NCI-H69 (cell line): ENCODE results near the gene SLC22A15.
"Not testable (repeated sequence)": the region's sequence is repeated elsewhere in the genome, so short reads cannot be mapped to it uniquely, and the experiment has no call there.

Experiments
- DNase-seq: peaks from one replicate; lab custom pipeline; 2025; lab: John Stamatoyannopoulos, UW

The SLC22A15 gene

DNA sequence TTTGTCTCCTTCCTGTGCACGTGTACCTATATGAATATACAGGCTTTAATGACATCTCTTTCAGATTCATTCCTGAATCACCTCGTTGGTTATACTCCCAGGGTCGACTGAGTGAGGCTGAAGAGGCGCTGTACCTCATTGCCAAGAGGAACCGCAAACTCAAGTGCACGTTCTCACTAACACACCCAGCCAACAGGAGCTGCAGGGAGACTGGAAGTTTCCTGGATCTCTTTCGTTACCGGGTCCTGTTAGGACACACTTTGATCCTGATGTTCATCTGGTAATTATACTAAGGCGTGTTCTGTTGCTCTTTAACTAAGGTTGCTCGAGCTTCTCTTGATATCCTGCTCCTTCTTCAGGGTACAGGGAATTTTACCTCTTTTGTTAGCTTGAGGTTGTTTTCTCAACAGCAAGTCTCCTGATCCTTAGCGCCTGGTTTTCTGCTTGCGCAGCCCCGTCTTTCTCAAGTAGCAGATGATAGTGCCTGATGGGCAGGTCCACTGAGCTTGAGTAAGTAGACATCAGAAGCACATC is 55.1 kb downstream of the SLC22A15 start:
- no peak for DNase-seq

DNA sequence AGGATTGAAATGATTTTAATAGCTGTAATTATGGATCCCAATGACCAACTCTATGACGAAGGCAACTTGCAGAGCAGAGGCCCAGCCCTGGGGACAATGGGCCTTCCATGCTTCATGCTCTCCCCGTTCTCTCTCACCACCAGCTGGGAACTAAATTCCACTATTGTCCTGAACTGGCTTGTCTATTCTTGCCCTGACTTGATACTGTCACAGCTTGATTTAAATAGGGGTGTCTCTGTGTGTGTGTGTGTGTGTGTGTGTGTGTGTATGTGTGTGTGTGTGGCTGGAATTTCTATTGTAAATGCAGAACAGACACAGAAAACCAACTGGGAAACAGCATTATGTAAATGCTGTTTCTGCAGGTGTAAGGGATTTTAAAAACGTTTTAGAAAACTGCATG is 57.0 kb downstream of the SLC22A15 start:
- peak; percentile 95 for DNase-seq

DNA sequence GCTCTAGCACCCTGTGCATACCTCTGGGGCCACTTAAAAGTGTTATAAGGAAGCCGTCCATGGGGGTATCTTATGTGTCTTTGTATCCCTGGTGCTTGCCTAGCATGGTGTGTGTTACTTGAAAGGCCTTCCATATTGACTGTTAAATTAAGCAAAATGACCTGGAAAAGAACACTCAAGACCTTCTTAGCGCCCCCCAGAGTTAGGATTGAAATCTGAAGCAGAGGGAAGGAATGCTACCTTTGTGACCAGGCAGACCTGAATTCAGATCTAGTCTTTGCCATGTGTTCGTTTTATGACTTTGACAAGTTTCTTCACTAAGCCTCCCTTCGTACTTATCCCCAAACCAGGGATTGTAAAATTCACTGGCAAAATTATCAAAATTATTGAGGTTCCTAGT is 59.9 kb downstream of the SLC22A15 start:
- DNase-seq = peak; percentile 7

DNA sequence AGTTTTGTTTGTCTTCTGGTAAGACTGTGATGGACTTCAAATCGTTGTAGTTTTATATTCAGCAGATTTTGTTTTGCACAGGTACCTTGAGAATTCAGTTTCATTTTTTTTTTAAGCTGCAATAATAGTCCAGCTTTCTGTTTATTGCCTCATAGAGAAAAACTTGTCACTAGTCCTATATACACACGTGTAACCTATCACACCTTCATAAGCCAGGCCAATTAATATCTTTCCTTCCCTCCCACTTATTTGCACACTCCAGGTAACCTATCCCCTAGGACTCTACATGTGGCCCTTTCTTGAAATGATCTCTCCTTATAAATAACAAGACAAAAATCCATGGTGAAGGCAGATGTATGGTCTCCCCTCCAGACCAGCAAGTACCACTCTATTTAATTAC is 62.4 kb downstream of the SLC22A15 start:
- DNase-seq = peak; percentile 63

DNA sequence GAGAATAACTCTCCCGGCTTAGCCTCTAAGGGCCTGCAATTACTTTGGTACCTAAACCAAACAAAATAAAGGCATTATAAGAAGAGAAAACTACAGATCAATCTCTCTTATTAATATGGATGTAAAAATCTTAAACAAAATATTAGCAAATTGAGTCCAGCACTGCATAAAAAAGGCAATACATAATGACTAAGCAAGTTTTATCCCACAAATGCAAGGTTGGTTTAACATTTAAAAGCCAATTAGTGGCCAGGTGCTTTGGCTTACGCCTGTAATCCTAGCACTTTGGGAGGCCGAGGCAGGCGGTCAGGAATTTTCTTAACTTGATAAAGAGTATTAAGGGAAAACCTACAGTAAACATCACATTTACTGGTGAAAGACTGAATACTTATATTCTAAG is 67.8 kb downstream of the SLC22A15 start:
- DNase-seq = no peak

DNA sequence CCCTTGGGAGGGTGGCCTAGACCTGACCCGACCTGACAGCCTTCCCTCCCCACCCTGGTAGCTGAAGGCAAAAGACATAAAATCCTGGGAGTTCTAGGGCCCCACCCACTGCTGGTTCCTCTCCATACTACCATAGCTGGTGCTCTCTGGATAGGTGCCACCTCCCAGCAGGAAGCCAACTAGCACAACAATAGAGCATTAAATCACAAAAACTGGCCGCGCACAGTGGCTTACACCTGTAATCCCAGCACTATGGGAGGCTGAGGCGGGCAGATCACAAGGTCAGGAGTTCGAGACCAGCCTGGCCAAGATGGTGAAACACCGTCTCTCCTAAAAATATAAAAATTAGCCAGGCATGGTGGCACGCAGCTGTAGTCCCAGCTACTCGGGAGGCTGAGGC is 70.6 kb downstream of the SLC22A15 start:
- DNase-seq = peak; percentile 56

DNA sequence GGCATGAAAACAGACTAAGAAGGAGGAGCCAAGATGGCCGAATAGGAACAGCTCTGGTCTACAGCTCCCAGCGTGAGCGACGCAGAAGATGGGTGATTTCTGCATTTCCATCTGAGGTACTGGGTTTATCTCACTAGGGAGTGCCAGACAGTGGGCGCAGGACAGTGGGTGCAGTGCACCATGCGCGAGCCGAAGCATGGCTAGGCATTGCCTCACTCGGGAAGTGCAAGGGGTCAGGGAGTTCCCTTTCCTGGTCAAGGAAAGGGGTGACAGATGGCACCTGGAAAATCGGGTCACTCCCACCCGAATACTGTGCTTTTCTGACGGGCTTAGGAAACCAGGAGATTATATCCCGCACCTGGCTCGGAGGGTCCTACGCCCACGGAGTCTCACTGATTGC is 75.6 kb downstream of the SLC22A15 start:
- DNase-seq = not testable (repeated sequence)

DNA sequence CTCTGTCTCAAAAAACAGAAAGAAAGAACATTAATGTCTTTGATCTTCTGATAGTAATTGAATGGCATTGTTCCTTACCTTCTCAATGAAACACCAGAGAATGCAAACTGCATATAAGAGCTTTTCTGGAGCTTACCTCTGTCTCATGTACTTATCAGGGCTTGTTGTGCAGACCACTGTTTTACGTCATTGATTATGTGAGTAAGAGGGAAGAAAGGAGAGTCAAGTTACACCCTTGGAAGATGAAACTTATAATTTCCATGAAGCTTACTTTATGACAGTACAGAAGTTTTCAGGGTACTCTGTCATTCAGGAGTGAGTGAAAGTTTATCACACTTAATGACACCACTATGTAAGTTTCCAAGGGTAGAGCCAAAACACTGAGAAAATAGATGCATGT is 85.9 kb downstream of the SLC22A15 start:
- no peak for DNase-seq

DNA sequence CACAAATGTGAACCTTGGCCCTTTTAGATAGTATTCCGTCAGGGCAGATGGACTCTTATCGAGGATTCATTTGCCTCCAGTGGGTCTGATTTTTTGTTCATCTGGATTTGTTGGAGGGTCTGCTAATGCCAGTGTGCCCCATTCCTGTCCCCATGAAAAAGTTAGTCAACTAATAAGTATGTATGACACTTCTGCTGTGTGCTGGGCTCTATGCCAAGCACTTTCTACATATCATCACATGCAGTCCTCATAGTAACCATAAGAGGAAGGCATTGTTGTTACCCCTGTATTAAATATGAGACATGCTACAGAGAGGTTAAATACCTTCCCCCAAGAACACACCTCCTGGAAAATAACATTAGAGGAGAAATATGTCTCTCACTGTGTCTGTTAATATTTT is 88.3 kb downstream of the SLC22A15 start:
- no peak for DNase-seq

DNA sequence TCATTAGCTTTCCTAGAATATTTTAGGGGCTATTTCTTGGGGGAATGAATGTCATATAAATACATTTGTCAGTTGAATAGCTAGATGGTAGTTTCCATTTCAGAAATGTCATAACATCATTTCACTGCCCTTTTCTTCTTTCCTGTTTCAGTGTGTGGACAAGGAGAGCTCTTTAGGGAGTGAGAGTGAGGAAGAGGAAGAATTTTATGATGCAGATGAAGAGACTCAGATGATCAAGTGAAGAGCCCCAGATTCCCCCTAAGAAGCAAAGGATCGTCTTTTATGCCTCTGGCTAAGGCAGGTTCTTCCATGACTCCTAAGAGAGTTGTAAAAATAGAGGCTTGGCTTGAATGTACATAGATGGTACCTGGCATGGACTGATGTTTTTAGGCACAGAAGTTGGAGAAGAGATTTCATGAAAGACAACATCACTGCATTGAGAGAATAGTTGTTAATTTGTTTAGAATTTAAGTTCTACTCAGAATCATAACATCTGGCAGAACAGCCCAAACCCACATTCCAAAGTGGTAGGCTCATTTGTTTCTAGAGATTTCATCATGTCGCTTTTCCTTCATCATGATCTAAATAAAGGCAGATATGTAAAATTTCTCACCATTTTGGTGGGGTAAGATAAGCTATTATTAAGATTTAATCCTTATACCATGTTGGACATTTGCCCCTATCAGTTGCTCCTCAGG is 90.7 kb downstream of the SLC22A15 start:
- no peak for DNase-seq

DNA sequence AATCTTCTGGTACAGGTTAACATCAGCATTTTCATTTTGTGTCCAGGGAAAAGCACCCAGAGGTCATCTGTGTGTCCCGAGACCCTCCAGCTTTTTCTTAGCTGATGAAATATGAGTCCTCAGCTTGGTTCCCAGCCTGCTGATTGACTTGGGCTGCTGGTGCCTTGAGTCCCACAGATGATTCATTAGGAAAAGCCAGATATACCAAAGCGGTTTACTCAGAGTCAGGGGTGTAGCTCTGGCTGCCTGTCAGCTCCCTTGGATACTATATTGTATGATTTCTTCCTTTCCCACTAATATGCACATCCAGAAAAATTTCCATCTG is 91.2 kb downstream of the SLC22A15 start:
- no peak for DNase-seq

DNA sequence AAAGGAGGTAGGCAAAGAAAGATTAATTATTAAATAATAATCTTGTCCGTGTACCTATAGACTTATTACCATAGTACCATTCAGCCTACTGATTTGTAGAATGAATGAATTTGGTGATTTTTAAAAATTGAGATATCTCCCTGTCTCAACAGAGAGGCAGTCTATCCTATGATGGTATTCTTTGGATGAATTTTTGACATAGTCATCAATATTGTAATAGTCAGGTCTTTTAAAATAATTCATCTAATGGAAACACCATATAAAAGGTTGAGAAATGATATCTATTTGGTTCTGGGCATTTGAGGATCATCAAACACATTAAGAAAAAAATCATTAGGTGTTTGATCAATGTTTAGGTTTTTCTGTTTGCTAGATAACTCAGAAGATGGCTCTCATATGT is 99.3 kb downstream of the SLC22A15 start:
- no peak for DNase-seq

DNA sequence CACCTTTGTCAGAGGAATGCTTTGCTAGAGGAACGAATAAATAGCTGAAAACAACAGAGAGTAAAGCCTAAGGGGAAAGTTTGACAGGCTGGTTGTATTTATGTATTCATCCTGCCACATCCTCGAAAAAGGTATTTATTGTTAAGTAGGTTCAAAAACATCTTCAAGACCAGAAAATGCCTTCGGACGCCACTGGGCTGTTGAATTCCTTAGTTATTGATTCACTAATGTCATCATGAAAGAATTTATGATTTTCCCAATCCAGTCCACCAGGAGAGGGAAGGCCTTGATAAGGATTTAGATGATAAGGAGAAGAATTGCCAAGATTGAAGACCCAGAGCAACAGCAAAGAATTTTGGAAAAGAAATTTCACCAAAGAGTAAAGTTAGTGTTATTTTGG is 99.7 kb downstream of the SLC22A15 start:
- DNase-seq = no peak

DNA sequence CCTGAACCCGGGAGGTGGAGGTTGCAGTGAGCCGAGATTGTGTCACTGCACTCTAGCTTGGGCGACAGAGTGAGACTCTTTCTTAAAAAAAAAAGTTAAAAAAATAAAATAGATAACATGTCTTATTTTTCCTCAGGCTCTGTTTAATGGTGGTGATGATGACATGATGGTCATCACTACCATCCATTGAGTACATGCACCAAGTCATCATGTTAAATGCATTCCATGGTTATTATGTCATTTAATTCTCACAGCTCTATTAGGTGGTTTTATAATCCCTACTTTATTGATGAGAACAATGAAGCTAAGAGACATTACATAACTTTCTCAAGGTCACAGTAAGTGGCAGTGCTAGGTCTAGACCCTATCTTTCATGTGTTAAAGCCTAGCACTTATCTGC is 100.5 kb downstream of the SLC22A15 start:
- no peak for DNase-seq

DNA sequence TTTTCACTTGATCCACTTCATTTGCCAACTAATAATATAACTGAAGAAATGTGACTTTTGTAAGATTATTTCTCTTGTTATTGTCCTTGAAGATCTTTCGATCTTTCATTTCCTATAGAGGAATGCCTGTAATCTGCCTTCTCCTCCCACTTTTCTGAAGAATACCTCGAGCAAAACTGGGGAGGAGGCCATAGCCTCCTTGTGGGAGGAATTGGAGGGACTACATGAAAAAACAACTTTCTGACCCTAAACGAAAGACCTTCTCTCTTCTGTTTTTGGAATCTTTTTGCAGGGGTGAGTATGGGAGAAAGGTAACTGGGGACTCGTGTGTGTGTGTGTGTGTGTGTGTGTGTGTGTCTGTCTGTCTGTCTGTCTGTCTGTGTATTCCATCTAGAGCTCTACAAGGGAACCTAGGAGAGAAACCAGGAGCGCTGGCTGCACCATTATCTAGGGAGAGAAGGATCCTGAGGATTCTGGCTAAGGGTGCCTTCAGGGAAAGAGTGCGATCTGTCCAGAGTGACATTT is 102.4 kb downstream of the SLC22A15 start:
- DNase-seq = no peak

DNA sequence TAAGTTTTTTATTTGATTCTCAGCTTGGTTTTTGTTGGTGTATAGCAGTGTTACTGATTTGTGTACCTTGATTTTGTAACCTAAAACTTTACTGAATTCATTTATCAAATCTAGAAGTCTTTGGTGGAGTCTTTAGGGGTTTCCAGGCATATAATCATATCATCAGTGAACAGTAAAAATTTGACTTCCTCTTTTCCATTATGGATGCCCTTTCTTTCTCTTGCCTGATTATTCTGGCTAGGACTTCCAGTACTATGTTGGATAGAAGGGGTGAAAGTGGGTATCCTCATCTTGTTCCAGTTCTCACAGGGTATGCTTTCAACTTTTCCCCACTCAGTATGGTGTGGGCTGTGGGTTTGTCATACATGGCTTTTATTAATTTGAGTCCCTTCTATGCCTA is 111.3 kb downstream of the SLC22A15 start:
- no peak for DNase-seq

DNA sequence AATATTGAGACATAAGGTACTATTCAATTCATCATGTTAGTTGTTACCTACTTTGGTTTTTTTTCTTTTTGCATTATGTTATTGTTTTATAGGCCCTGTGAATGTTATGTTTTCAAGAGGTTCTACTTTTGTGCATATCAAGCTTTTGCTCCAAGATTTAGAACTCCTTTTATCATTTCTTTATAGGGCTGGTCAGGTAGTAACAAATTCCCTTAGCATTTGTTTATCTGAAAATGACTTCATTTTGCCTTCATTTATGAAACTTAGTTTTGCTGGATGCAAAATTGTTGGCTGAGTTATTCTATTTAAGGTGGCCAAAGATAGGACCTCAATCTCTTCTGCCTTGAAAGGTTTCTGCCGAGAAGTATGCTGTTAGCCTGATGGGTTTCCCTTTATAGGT is 113.6 kb downstream of the SLC22A15 start:
- no peak for DNase-seq

DNA sequence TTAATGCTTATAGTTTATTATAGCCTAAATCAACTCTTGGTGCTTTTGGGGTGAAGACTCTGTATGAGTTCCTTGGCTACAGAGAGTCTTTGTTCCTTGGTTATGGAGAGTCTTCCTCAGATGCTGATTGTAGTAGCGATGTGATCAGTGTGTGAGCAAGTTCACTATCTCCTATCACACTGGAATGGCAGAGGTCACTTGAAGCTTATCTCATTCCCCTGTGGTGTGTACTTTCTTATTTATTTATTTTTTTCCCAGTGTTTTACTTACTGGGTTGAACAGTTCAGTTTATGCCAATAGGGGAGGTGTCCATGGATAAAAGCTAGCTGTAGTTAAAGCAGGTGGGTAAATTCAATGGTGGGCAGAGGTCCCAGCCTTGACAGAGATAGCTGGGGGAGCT is 114.8 kb downstream of the SLC22A15 start:
- no peak for DNase-seq

DNA sequence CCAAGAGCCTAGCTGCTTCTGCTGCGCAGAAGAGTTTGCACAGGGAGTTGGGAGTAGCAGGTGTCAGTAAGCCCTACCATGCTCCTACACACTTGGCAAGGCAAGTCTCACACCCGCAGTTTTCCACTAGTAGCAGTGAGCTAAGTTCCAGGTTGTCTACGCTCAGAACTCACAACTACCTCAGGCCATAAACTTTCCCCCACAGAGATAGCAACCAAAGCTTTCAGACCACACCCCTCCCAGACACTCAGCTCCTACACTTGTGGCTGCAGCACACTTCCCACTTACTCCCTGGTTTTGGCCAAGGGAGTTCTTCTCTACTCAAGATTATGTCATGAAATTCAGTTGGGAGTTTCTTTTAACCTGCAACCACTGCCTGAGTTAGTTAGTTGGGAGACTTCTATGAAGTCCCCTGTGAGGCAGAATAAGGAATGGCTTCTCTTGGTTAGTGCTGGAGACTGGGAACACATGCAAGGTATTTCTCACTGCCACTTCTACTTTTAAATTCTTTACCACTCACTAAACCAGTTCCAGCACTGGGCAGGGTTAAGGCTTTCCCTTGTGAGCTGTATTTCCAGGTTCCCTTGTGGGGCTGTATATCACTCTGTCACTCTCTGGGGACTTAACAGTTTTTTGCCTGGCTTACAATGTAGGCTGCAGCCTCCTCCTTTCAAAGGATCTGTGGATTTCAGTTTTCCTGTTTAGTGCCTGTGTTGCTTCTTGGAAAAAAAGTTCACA is 116.6 kb downstream of the SLC22A15 start:
- no peak for DNase-seq

DNA sequence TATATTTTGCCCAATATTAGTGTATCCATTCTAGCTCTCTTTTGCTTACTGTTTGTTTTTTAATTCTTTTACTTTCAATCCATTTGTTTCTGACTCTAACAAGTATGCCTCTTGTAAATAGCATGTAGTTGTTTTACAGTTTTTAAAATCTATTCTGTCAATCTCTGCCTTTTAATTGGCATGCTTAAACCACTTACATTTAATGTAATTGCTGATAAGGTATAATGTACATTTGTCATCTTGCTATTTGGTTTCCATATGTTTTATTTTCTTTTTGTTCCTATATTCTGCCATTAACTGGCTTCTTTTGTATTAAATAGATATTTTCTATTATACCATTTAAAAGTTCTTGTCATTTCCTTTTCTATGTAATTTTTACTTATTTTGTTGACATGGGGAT is 118.7 kb downstream of the SLC22A15 start:
- no peak for DNase-seq

DNA sequence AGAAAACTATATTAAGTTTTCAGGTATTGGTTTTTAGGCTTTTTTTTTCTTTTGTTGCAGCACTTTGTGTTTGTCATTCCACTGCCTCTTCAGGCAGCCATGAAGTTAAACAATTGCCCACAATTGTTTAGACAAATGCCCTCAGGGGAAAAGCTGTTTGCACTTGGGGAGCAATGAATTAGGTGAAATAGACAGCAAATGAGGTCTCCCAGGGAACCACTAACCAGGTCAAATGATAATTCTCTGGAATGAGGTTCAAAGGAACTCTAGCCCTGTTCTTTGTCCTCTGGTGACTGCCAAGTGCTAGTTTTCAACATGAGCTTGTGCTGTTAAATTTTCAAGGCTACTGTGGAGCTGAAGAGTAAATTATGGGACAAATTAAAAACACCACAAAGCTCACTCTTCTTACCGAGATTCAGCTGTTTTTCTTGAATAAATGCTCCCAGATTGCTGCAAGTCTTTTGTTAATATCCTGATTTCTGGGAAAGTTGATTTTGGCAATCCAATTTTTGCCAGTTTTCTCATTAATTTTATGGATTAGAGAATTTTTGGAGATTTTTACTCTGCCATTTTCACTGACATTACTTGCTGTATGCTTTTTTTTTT is 119.8 kb downstream of the SLC22A15 start:
- peak; percentile 57 for DNase-seq

DNA sequence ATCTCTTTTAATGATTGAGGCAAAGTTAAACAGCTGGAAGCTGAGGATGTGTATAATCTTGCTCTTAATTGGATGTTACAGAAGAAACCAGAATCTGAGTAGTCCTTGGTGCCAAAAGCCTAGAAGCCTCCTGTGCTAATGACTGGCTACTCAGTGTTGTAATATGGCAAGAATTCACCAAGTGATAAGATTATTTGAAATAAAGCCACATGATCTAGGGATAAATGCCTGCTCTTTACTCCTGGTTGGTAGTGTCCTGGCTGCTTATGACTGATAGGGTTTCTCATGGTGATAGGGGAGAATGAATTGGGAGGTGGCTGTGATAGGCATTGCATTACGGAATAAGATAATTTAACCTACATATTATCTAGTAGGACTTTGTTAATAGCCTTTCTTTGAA is 121.3 kb downstream of the SLC22A15 start:
- no peak for DNase-seq

DNA sequence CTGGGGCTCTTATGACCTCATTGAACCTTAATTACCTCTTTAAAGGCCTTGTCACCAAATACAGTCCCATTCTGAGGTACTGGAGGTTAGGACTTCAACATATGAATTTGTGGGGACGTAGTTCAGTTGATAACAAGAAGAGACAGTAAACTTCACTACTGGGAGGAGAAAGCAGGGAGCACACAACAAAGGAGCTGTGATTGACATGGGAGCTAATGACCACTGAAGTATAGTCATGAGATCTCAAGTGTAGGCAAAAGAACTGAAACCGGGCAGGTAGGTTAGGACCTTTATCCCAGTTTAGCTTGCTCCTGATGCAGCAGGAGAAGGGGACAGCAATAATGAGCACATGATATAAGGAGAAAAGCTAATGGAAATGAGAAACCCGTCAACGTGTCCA is 123.1 kb downstream of the SLC22A15 start:
- no peak for DNase-seq
